ENCODE measurements around the gene ATXN3L.

ATXN3L gene

DNA sequence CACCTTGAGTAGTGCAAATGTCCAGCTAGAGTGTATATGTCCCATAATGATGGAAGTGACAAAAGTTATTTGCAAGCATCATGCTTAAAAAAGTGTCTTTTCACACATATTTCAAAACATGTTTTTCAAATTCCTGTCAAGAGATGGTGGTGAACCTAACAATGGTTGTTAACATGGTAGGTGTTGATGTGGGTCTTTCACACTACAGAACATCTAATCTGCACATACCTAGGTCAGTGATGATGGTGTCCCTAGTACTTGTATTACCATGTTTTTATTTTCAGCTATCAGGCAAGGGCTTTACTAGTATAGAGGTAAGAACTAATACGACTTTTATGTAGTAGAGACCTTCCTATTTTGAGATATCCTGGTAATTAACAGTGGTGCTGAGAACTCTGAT is 3.4 kb upstream of the ATXN3L start:
- ChIA-PET POLR2A (no interaction called here), CTCF (no interaction called here)
- DNase-seq (ENCODE audit: extremely low spot score): no peak
- TF ChIP-seq CTCF (IDR thresholded peaks at IDR 0.05; ENCODE audit: control extremely low read depth, extremely low read depth, low read depth, missing control alignments): no peak

GRCh38 chrX:13317366-13317765 is 2.5 kb downstream of the ATXN3L start:
- no peak for TF ChIP-seq CTCF (IDR thresholded peaks at IDR 0.05; ENCODE audit: control extremely low read depth, extremely low read depth, low read depth, missing control alignments)
- CTCF ChIA-PET: no interaction called here
- DNase-seq (ENCODE audit: extremely low spot score): no peak
- POLR2A ChIA-PET: no interaction called here

GRCh38 chrX:13311560-13311959 is 8.3 kb downstream of the ATXN3L start:
- ChIA-PET CTCF (no interaction called here), POLR2A (no interaction called here)
- no peak for TF ChIP-seq CTCF (IDR thresholded peaks at IDR 0.05; ENCODE audit: control extremely low read depth, extremely low read depth, low read depth, missing control alignments)
- DNase-seq (ENCODE audit: extremely low spot score): no peak

GRCh38 chrX:13309631-13310030 is 10.2 kb downstream of the ATXN3L start:
- DNase-seq (ENCODE audit: extremely low spot score): no peak
- TF ChIP-seq CTCF (IDR thresholded peaks at IDR 0.05; ENCODE audit: control extremely low read depth, extremely low read depth, low read depth, missing control alignments): no peak
- CTCF ChIA-PET: no interaction called here
- POLR2A ChIA-PET: no interaction called here

DNA sequence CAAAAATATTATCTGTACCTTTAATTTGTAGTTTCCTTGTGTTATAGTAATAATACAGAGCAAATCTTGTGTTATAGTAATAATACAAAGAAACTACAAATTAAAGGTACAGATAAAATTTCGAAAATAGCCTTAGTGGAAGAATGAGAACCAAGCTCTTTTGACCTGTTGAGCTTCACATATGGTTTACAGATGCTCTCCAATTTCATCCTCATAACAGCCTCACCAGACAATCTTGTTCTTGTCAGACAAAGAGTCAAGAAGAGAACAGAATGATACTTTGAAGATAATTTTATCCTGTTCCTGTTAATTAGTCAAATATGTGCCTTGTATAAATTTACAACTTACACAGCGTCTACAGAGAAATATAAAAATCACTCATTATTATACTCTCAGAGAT is 12.8 kb downstream of the ATXN3L start:
- no peak for TF ChIP-seq CTCF (IDR thresholded peaks at IDR 0.05; ENCODE audit: control extremely low read depth, extremely low read depth, low read depth, missing control alignments)
- CTCF ChIA-PET: no interaction called here
- no peak for DNase-seq (ENCODE audit: extremely low spot score)
- POLR2A ChIA-PET: no interaction called here

GRCh38 chrX:13305108-13305507 is 14.7 kb downstream of the ATXN3L start:
- CTCF ChIA-PET: no interaction called here

More at GRCh38 chrX:13305108-13305507, 14.7 kb downstream of the ATXN3L start:
- no peak for TF ChIP-seq CTCF (IDR thresholded peaks at IDR 0.05; ENCODE audit: control extremely low read depth, extremely low read depth, low read depth, missing control alignments)
- DNase-seq (ENCODE audit: extremely low spot score): no peak
- POLR2A ChIA-PET: no interaction called here
